WERI-Rb-1 (cell line): ENCODE data around the gene SUPT4H1.

Experiments used
- DNase-seq: peaks from one replicate; pipeline ENCODE4 v3.0.0-alpha.2; 2020
- H3K27ac ChIP-seq: fragments of 250-450 bp; sonication (Bioruptor Pico); 2 replicates; pipeline ENCODE4 v1.5.1; 2020; ENCODE audit warnings: mild to moderate bottlenecking, moderate library complexity
- H3K27me3 ChIP-seq: fragments of 250-450 bp; sonication (Bioruptor Pico); 2 replicates; pipeline ENCODE4 v1.5.1; 2021; ENCODE audit warnings: mild to moderate bottlenecking, low read depth, moderate library complexity; ENCODE audit not compliant: insufficient read depth, severe bottlenecking
- H3K36me3 ChIP-seq: fragments of 250-450 bp; sonication (Bioruptor Pico); 2 replicates; pipeline ENCODE4 v1.5.1; 2020; ENCODE audit warnings: mild to moderate bottlenecking, moderate library complexity
- H3K4me3 ChIP-seq: 2 replicates; pipeline ENCODE4 v1.5.1; 2011; ENCODE audit warnings: low read depth, mild to moderate bottlenecking, control low read depth, low read length
- H3K9me3 ChIP-seq: fragments of 250-450 bp; sonication (Bioruptor Pico); 2 replicates; pipeline ENCODE4 v1.5.1; 2021; ENCODE audit warnings: mild to moderate bottlenecking, moderate library complexity; ENCODE audit not compliant: severe bottlenecking
- CTCF ChIP-seq: IDR thresholded peaks from 2 replicates; pipeline ENCODE4 v1.5.1; 2011; ENCODE audit warnings: low read depth, mild to moderate bottlenecking, control low read depth, inconsistent platforms, low read length

The SUPT4H1 gene

GRCh38 chr17:58387834-58388233 is 35.8 kb upstream of the SUPT4H1 start:
- Histone ChIP-seq H3K27me3 (no peaks in the 10 kb centered on the region), H3K4me3 (no peak overlapping the region), H3K27ac (no peak overlapping the region), H3K9me3 (no peaks in the 10 kb centered on the region), H3K36me3 (no peaks in the 10 kb centered on the region)
- no peak for DNase-seq
- no peak for TF ChIP-seq CTCF

- H3K27me3 ChIP-seq = no peaks in the 10 kb centered on the region
- H3K9me3 ChIP-seq = no peaks in the 10 kb centered on the region
- H3K4me3 ChIP-seq = no peak overlapping the region
- no peak for DNase-seq
- no peak overlapping the region for H3K27ac ChIP-seq
- TF ChIP-seq CTCF = no peak
- H3K36me3 ChIP-seq = no peaks in the 10 kb centered on the region
Observed at GRCh38 chr17:58386708-58387107, 34.7 kb upstream of the SUPT4H1 start.

- H3K27me3 ChIP-seq = no peaks in the 10 kb centered on the region
- no peak overlapping the region for H3K4me3 ChIP-seq
- TF ChIP-seq CTCF = no peak
- no peak overlapping the region for H3K27ac ChIP-seq
- no peaks in the 10 kb centered on the region for H3K9me3 ChIP-seq
- no peaks in the 10 kb centered on the region for H3K36me3 ChIP-seq
- no peak for DNase-seq
Observed at GRCh38 chr17:58385359-58385899, 33.4 kb upstream of the SUPT4H1 start.

DNA sequence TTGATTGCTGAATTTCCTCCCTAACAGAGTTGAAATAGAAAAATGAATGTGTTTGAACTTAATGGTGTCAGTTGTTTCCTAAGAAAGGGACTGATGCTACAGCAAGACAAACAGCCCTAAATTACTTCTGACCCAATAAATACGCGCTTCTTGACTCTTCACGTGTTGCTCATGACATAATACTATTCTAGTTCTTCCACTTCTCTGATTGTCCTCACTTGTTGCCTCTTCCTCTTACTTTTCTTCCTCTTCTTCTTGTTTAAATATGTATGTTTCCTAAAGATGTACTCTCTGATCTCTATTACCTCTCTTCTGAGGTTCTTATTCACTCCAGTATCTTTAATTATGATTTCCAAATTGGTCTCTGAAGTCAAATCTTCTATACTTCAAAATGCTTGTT is 32.9 kb upstream of the SUPT4H1 start:
- DNase-seq = no peak
- Histone ChIP-seq H3K27me3 (no peaks in the 10 kb centered on the region), H3K36me3 (no peaks in the 10 kb centered on the region), H3K4me3 (no peak overlapping the region), H3K9me3 (no peaks in the 10 kb centered on the region), H3K27ac (no peak overlapping the region)
- no peak for TF ChIP-seq CTCF

DNA sequence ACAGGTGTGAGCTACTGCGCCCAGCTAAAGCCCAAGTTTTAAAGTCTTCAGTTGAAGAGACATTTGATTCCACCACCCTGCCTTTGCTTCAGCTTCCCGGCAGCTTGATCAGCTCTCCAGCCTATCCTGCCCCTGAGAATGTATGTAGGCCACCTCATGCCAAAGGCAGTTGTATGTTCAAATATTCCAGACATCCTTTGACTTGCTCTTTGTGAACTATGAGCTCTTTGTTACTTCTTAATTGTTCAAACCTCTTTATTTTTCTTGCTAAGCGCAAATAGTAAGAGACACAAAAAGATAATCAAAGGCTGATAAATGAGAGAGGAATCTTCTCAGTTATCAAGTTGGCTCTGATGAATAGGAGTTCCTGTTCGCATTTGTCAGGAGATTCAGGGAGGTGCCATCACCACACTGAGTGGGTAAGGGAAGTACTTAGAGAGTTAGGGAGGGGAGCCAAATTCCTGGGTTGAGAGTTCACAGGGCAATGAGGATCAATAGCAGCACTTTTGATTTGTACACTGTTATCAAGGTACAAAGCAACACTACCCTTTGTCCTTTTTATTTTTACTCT is 32.0 kb upstream of the SUPT4H1 start:
- no peak for TF ChIP-seq CTCF
- H3K27me3 ChIP-seq = no peaks in the 10 kb centered on the region
- no peak overlapping the region for H3K4me3 ChIP-seq
- H3K36me3 ChIP-seq = no peaks in the 10 kb centered on the region
- H3K27ac ChIP-seq = no peak overlapping the region
- DNase-seq = no peak
- H3K9me3 ChIP-seq = no peaks in the 10 kb centered on the region

DNA sequence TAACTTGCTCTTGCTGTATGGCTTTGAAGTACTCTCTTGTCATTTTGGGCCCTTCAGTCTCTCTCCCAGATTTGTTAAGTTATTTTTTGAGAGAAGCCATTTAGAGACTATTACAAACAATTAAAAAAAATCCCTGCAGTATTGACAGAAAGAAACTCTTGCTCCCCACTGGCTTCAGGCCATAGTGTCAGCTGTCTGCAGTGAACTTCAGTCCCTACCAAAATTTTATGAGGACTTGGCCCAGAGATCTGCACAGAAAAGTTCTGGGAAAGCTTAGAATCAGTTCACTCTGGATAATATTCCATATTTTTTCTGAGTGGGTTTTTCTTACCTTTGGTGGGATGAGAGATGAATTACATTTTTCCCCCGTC is 30.9 kb upstream of the SUPT4H1 start:
- no peak for DNase-seq
- Histone ChIP-seq H3K27me3 (no peaks in the 10 kb centered on the region), H3K27ac (no peak overlapping the region), H3K4me3 (no peak overlapping the region), H3K36me3 (no peaks in the 10 kb centered on the region), H3K9me3 (no peaks in the 10 kb centered on the region)
- no peak for TF ChIP-seq CTCF
